GM13976 (cell line): ENCODE measurements around the gene CISH.

Experiments
- DNase-seq: peaks from one replicate; pipeline ENCODE4 v3.0.0; 2012; ENCODE audit warnings: low spot score
- CTCF ChIP-seq: IDR thresholded peaks from 2 replicates; pipeline ENCODE4 v1.5.1; 2012; ENCODE audit warnings: borderline replicate concordance, mild to moderate bottlenecking; ENCODE audit not compliant: insufficient read depth; ENCODE audit errors: extremely low read depth, missing control alignments, control extremely low read depth
- in situ Hi-C: fragments of 300-500 bp; cut with MboI; formaldehyde crosslinking; loops from one replicate; pipeline ENCODE4 v1.12.0; 2022; ENCODE audit warnings: low sequenced_read_pairs, mixed read lengths, inconsistent platforms; ENCODE audit not compliant: unreplicated experiment

CISH gene

GRCh38 chr3:50624634-50625033, 13.1 kb upstream of the CISH start:
- TF ChIP-seq CTCF, result no peak
- in situ Hi-C loops, result no loop called here
- DNase-seq, result no peak

- in situ Hi-C loops, result no loop called here
- DNase-seq, result no peak
- no peak for TF ChIP-seq CTCF
Measured at GRCh38 chr3:50623840-50624474, 12.4 kb upstream of the CISH start.

- TF ChIP-seq CTCF, result no peak
- in situ Hi-C loops, result no loop called here
- no peak for DNase-seq
Measured at GRCh38 chr3:50622881-50623280, 11.3 kb upstream of the CISH start.

- in situ Hi-C loops, result no loop called here
Measured at GRCh38 chr3:50620820-50621219, 9.2 kb upstream of the CISH start.

GRCh38 chr3:50620420-50620819, 8.8 kb upstream of the CISH start:
- TF ChIP-seq CTCF, result no peak
- no peak for DNase-seq
- in situ Hi-C loops, result no loop called here

More at GRCh38 chr3:50620820-50621219, 9.2 kb upstream of the CISH start:
- TF ChIP-seq CTCF, result no peak
- no peak for DNase-seq

- in situ Hi-C loops, result no loop called here
- no peak for DNase-seq
- no peak for TF ChIP-seq CTCF
Measured at GRCh38 chr3:50617911-50618481, 6.4 kb upstream of the CISH start.
